Renal cortex interstitium (tissue), 11 donors: ENCODE data around the gene CENPN. TPM values are rescaled to one million over a fixed set of nuclear protein-coding genes. Genes with fewer than 3 reads are reported as not detected.
A peak's percentile ranks its signal among the peaks of the same experiment; 100 is the strongest.

Experiments used
- DNase-seq, 11 donors: peaks; one replicate each; pipeline ENCODE4 v3.0.0-alpha.2; 2013; ENCODE audit warnings: low read depth in 9 of 11, low spot score in 4 of 11; ENCODE audit errors: extremely low read depth in 1 of 11
- polyA plus RNA-seq, 3 donors: library from polyadenylated mRNA; unstranded; fragments of 120-200 nt; gene quantifications; one replicate each; pipeline ENCODE4 v1.2.1, GENCODE V29; 2013; ENCODE audit not compliant: insufficient read length in 3 of 3

CENPN gene
- polyA plus RNA-seq, 3 donors = 16.3 to 25.2 (median 24.8) TPM

- DNase-seq = no peak
Observed at GRCh38 chr16:80985611-80986010, 21.4 kb upstream of the CENPN start.

DNA sequence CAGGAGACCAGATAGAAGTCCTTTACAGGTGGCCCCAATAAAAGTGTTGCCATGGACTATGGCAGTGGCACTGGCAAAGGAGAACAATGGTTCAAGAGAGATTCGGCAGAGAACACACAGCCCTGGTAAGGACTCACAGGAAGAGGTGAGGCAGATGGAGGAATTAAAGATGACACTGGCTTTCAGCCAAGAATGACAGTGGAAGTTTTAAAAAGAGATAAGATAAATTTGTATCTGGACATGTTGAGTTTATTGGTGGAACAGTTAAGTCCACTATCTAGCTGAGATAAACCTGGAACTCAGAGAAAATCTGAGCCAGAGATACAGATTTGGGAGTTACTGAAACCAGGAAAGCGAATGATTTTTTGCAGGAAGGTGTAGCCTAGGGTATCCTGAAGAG is 20.5 kb upstream of the CENPN start:
- DNase-seq = no peak

DNA sequence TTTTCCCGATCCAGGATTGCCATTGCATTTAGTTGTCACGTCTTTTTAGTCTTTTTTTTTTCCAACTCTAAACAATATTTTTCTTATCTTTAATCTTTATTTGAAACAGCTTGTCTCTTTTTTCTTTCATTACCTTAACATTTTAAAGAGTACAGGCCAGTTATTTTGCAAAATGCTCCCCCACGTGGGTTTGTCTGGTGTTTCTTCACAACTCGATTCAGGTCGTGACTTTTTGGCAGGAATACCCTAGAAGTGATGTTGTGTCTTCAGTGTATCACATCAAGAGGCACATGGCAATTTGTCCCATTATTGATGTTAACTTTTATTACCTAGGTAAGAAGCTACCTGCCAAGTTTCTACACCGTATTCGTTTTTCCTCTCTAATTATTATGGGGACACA is 18.3 kb upstream of the CENPN start:
- DNase-seq = no peak

DNA sequence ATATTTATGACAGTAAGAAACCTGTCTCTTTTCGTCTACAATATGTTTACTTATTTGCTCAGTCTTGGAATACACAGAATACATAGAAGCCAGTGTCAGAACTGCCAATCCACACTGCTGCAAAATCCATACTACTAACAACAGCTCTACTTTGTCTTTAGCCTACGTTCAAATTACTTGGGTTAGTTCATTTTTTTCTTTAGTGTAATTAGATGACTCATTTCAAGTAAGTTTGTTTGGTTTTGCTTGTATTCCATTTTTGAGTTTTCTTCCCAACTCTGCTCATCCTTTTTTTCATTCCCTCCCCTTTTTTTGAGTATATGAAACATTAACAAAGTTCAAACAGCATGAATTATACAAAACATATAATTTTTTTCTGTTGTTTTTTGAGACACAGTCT is 17.2 kb upstream of the CENPN start:
- DNase-seq = no peak

- DNase-seq = no peak
Observed at GRCh38 chr16:80990577-80990976, 16.4 kb upstream of the CENPN start.

- no peak for DNase-seq
Observed at GRCh38 chr16:80990978-80991377, 16.0 kb upstream of the CENPN start.

DNA sequence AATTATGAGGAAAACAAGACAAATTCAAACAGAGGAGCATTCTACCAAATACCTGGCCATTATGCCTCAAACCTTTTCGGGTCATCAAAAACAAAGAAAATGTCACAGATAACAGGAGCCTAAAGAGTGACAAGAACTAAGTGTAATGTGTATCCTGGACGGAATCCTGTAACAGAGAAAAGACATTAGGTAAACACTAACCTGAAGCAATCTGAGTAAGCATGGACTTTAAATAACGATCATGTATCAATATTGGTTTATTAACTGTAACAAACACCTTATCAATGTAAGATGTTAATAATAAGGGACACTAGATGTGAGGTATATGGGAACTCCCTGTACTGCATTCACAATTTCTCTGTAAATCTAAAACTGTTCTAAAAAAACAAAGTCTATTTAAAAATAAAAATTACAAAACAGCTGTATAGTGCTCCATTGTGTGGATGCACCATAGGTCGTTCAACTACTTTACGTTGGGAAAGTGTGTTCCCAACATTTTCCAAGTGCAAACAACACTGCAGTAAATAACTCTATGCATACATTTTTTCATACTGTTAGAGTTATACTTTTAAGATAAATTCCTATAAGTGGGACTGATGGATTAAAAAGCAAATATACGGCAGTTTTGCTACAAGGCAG is 15.1 kb upstream of the CENPN start:
- no peak for DNase-seq

- no peak for DNase-seq
Observed at GRCh38 chr16:80992676-80993293, 14.2 kb upstream of the CENPN start.

DNA sequence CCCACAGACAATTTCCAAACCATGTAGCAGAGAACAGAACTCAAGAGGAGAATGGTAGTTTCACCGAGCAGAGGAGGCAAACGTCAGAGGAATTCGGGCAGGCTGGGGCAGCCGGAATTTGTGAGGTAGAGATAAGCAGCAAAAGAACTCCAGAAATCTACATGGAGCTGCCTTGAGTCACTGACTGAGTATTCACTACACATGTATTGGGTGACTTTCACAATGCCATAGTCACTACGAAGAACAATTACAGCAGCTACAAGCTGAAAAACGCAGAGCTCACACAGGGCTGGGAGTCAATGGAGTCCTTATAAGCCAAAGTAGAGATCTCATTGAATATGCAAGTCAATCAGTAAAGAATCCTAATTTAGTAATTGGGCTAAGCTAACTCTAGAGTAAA is 13.7 kb upstream of the CENPN start:
- no peak for DNase-seq

DNA sequence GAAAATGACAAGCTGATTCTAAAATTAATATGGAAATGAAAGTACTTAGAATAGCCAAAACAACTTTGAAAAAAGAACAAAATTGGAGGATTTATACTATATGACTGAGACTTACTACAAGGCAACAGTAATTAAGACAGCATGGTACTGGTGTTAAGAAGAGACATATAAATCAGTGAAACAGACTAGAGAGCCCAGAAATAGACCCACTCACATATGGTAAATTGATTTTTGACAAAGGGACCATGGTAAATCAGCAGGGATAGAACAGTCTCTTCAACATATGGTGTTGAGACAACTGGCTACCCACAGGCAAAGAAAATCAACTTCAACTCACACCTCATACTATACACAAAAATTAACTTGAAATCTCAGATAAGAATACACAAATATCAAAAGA is 13.2 kb upstream of the CENPN start:
- no peak for DNase-seq

DNA sequence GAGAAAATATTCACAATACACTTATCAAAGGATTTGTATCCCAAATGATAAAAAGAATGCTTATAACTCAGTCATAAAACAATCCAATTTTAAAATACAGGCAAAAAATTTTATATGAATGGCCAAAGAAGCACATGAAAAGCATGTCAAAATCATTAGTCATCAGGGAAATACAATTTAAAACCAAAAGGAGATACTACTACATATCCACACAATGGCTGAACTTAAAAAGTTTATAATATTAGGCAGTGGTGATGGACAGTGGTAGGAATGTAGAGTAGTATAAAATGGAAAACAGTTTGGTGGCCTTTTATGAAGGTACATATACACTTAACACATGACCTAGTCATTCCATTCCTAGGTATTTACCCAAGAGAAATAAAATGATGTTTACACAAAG is 12.6 kb upstream of the CENPN start:
- no peak for DNase-seq

DNA sequence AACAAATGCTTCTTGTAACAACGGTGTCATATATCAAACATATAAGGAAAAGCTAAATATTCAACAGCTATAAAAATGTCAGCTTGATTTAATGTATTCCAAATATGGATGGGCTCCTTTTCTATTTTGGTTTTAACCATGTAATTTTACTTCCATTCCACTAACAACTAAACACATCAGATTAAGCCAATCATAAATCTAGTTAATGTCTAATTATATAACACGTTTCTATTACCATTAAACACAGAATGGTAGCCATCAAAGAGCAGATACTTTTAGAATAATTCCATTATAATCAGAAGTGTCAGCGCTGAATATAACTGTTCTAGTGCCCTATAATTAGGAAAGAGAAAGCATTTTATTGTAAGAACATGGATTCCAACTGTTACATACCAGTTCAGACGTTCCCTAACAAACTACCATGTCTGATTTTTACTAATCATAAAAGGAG is 10.3 kb upstream of the CENPN start:
- DNase-seq = peak in 4 of 11 donors; percentile 25 to 50 (median 30)

GRCh38 chr16:80997139-80997798 is 9.7 kb upstream of the CENPN start:
- peak in 2 of 11 donors; percentile 18 to 39 for DNase-seq

- no peak for DNase-seq
Observed at GRCh38 chr16:80997964-80998620, 8.9 kb upstream of the CENPN start.

DNA sequence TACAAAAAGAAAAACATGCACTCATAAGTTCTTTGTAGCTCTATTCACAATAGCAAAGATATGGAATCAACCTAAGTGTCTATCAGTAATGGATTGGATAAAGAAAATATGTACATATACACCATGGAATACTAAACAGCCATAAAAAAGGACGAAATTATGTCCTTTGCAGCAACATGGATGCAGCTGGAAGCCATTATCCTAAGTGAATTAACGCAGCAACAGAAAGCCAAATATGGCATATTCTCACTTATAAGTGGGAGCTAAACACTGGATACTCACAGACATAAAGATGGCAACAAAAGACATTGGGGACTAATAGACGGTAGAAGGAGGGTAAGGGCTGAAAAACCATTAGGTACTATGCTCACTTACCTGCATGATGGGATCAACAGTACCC is 6.1 kb upstream of the CENPN start:
- no peak for DNase-seq

- DNase-seq = no peak
Observed at GRCh38 chr16:81001330-81001729, 5.7 kb upstream of the CENPN start.

- DNase-seq = no peak
Observed at GRCh38 chr16:81003064-81003463, 4.0 kb upstream of the CENPN start.

GRCh38 chr16:81003610-81004460 is 3.2 kb upstream of the CENPN start:
- no peak for DNase-seq
